Measurements from ENCODE around the gene HOOK1. TPM values are rescaled to one million over a fixed set of nuclear protein-coding genes. Genes with fewer than 3 reads are reported as not detected.

The HOOK1 gene
- total and polyA plus RNA-seq, 2 donors (not counting 3 experiments of a cell fraction or from before 2014, with no cell fraction given) = not detected

- Histone ChIP-seq H3K36me3 (ENCODE audit: control insufficient read depth in 2 of 2, extremely low read depth in 1 of 2, insufficient read depth in 2 of 2, low read length in 2 of 2) (no peaks in the 10 kb centered on the region), H3K4me3 (replicated peaks in 1 of 3; ENCODE audit: insufficient read depth in 1 of 3, low read depth in 1 of 3, low read length in 3 of 3) (no peak overlapping the region), H3K27me3 (ENCODE audit: control insufficient read depth in 2 of 2, insufficient read depth in 2 of 2, low read length in 2 of 2) (peaks cover 18 to 30% of the 10 kb centered on the region in 2 experiments), H3K9ac (replicated peaks; ENCODE audit: extremely low read depth, insufficient read depth, low read length) (no peak overlapping the region), H2AFZ (ENCODE audit: low read depth, low read length) (no peak overlapping the region), H4K20me1 (replicated peaks; ENCODE audit: control insufficient read depth, extremely low read depth, insufficient read depth, low read length) (no peaks in the 10 kb centered on the region), H3K9me1 (replicated peaks; ENCODE audit: control insufficient read depth, extremely low read depth, insufficient read depth, low read length) (no peaks in the 10 kb centered on the region), H3K79me2 (ENCODE audit: control insufficient read depth, insufficient read depth, low read length) (no peaks in the 10 kb centered on the region), H3K4me1 (ENCODE audit: control insufficient read depth, extremely low read depth, insufficient read depth, low read length) (no peaks in the 10 kb centered on the region), H3K9me3 (replicated peaks; ENCODE audit: control insufficient read depth, insufficient read depth, low read length) (no peaks in the 10 kb centered on the region), H3K4me2 (ENCODE audit: insufficient read depth, low read length) (no peak overlapping the region), H3K27ac (ENCODE audit: insufficient read depth, low read depth, low read length) (no peak overlapping the region)
- intact Hi-C loops (cut with micrococcal nuclease) (no loop called here), dilution Hi-C loops (cut with MboI; ENCODE audit: extremely low pct_ligation_motif_present, low sequenced_read_pairs) (no loop called here)
- ChIA-PET POLR2A (no interaction called here), CTCF (no interaction called here)
- BruUV-seq (replicated peaks) = no TSS peak
- FAIRE-seq (no peak), DNase-seq (ENCODE audit: low read depth, low spot score) (no peak)
- TF ChIP-seq POLR2A (IDR thresholded peaks at IDR 0.05; ENCODE audit: low read depth, low read length) (no peak), JUN (IDR thresholded peaks at IDR 0.05; ENCODE audit: borderline replicate concordance, insufficient read depth, insufficient read length, low read depth) (no peak), EZH2 (IDR thresholded peaks at IDR 0.05; ENCODE audit: borderline replicate concordance, low read depth, low read length, severe bottlenecking) (no peak), MAX (IDR thresholded peaks at IDR 0.05; ENCODE audit: insufficient read depth, insufficient read length) (no peak), CTCF (IDR thresholded peaks at IDR 0.05; ENCODE audit: extremely low read depth in 1 of 2, insufficient read depth in 1 of 2, low read depth in 1 of 2, low read length in 2 of 2) (no peak), FOS (IDR thresholded peaks at IDR 0.05; ENCODE audit: borderline replicate concordance, insufficient read depth, low read length) (no peak), MYC (IDR thresholded peaks at IDR 0.05; ENCODE audit: low read depth, low read length) (no peak), POLR2AphosphoS5 (IDR thresholded peaks at IDR 0.05; ENCODE audit: insufficient read depth, low read depth, low read length) (no peak), GATA2 (IDR thresholded peaks at IDR 0.05; ENCODE audit: insufficient read depth, insufficient read length, low read depth, low read length) (no peak)
Measured at GRCh38 chr1:59819566-59820438, 5.1 kb downstream of the HOOK1 start.

Measured in endothelial cell of umbilical vein (primary cell).